ENCODE results near the gene OGN.

Gene OGN

DNA sequence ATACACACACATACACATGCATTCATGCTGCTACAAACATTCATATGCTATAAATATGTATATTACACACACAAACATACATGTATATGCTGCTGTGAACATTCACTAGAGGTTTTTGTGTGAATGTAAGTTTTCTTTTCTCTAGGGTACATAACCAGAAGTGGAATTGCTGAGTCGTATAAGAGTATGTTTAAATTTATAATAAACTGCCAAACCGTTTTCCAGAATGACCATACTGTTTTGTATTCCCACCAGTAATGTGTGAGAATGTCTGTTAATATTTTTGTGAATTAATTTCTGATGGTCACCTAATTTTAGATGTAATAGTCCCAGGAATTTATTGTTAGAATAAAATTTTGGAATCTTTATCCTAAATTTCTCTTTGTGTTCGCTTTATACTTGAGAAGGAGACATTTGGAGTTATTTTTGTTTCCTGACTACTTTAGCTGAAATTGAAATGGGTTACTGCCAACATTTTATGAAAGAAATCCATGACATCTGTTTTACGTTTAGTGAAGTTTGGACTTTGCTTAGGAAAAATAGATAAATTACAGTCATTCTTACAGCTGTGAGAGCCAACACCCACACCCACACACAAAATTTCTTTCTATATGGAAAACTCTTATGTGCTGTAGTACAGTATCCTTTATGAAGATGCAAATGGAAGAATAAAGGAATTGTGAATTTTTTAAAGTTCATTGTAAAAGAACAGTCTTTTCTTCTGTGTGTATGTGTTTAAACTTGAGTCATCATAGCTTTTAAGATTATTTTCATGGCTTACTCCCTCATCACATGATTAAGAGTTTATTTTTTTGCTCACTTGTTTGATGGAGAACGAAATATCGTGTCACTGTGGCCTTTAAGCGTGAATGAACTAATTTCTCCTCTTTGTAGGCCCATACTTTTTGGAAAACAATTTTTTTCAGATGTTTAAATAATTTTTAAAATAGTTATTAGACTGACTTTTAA is 54.3 kb downstream of the OGN start:
- DNase-seq (ENCODE audit: low read depth, low spot score): no peak

DNA sequence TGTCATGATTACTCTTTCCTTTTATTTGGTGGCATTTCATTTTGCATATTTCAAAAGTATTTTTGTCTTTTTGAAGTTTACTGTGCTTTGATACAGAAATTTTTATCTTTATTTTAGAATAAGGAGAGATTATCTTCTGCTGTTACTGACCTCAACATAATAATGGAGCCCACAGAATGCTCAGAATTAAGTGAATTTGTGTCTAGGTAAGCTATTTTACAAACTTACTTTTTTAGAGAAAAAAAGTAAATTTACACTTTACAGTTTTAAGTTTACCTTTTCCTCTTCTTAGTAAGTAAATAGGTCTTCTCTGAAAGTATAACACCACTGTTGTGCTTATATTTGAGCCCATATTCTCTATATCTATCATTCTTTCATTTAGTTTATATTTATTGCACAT is 58.8 kb downstream of the OGN start:
- DNase-seq (ENCODE audit: low read depth, low spot score): no peak

DNA sequence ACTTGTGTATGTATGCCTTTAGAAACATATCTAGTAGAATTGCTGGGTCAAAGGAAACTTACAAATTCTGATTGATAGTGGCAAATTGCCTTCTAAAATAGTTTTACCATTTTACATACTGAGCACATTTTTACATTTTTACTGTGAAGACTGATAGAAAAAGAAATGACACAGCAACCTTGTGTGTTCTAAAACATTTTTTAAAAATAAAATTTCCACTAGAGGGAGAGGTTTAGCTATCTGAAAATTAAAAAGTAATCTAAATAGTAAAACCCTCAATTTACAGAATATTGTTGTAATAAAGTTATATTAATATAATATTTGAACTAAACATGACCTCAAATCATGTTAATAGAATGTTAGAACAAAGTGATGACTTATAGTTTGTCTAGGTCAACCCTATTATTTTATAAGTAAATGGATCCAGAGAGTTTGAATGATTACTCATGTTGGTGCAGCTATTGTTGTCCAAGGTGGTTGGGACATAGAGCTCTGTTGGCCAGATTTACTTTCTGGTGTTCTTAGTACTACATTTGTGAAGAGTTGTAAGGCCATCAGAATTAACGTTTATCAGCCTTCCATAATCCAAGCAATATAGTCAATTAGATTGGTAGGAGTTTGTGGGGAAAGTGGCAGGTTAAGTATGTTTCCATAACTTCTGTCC is 61.4 kb downstream of the OGN start:
- no peak for DNase-seq (ENCODE audit: low read depth, low spot score)

- no peak for DNase-seq (ENCODE audit: low read depth, low spot score)
Measured at GRCh38 chr9:92341578-92341977, 62.8 kb downstream of the OGN start.

DNA sequence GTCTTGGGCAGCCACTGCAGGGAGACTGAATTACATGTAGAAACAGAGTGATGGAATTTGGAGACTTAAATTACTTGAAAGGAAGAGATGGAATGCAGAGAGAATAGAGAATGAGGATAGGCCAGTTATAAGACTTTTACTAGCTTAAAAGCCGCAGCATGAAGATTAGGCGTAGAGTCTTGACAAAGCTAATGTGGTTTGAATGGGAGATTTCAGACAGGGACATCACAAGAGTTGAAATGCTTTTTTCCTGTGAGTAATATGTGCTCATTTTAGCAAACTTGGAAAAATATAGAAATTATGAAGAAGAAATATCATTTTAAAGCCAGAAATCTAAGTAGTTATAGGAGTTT is 71.1 kb downstream of the OGN start:
- DNase-seq (ENCODE audit: low read depth, low spot score): no peak

All from iPS DF 19.7 (cell line).